MM.1S (cell line): Measurements from ENCODE around the gene HRH2.
"Not testable (repeated sequence)": the region's sequence is repeated elsewhere in the genome, so short reads cannot be mapped to it uniquely, and the experiment has no call there.

Experiments
- EZH2 ChIP-seq: fragments of 300-600 bp; sonication (generic); optimal IDR thresholded peaks from 2 replicates; pipeline ENCODE3; 2017; ENCODE audit warnings: low read depth, mild to moderate bottlenecking, antibody characterized with exemption, low read length, mixed read lengths
- TF ChIP-seq, protein P1 (sequence below): fragments of 300-600 bp; sonication (generic); IDR thresholded peaks from 2 replicates; pipeline ENCODE4 v1.5.1; 2016; ENCODE audit warnings: antibody characterized with exemption, low read length, mixed read lengths

DNA sequence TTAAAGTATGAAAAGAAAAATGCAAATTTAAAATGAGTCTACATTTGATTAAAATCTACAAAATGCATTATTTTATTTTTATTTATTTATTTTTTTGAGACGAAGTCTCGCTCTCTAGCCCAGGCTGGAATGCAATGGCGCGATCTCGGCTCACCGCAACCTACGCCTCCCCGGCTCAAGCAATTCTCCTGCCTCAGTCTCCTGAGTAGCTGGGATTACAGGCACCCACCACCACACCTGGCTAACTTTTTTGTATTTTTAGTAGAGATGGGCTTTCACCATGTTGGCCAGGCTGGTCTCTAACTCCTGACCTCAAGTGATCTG is 61.2 kb downstream of the HRH2 start:
- TF ChIP-seq, protein P1, sequence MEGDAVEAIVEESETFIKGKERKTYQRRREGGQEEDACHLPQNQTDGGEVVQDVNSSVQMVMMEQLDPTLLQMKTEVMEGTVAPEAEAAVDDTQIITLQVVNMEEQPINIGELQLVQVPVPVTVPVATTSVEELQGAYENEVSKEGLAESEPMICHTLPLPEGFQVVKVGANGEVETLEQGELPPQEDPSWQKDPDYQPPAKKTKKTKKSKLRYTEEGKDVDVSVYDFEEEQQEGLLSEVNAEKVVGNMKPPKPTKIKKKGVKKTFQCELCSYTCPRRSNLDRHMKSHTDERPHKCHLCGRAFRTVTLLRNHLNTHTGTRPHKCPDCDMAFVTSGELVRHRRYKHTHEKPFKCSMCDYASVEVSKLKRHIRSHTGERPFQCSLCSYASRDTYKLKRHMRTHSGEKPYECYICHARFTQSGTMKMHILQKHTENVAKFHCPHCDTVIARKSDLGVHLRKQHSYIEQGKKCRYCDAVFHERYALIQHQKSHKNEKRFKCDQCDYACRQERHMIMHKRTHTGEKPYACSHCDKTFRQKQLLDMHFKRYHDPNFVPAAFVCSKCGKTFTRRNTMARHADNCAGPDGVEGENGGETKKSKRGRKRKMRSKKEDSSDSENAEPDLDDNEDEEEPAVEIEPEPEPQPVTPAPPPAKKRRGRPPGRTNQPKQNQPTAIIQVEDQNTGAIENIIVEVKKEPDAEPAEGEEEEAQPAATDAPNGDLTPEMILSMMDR = not testable (repeated sequence)
- not testable (repeated sequence) for TF ChIP-seq EZH2
